ENCODE results near the gene EXD1. TPM values are rescaled to one million over a fixed set of nuclear protein-coding genes. Genes with fewer than 3 reads are reported as not detected.
"Not testable (repeated sequence)": the region's sequence is repeated elsewhere in the genome, so short reads cannot be mapped to it uniquely, and the experiment has no call there.

Gene EXD1
- total RNA-seq, 2 donors from 2014 or later = 0.26 TPM; not detected in 1

DNA sequence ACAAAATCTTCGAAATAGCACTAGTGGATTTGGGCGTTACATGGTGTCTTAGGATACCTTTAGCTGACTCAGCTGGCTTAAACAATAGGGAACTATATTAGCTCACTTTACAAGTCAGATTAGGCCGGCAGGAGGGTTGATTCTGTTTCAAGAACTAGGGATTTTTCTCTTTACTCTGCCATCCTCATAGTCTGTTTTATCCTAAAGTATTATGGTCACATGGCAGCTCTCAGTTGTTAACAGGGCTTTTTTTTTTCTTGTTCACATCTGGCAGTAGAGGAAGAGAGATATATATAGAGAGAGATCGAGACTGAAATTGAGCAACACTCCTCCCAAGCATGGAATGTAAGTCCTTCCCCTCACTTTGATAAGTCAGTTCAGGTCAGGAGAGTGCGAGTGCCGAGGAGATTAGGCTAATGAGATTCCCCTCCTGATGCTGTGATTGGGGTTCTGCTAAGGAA is 33.4 kb upstream of the EXD1 start:
- Histone ChIP-seq H3K4me1 (ENCODE audit: control insufficient read depth, insufficient read depth, low read length) (peaks cover 6% of the 10 kb centered on the region), H3K9ac (ENCODE audit: extremely low read depth, low read length, poor library complexity, severe bottlenecking) (peak overlapping the region; percentile 61), H3K27me3 (ENCODE audit: control insufficient read depth, insufficient read depth, low read length, poor library complexity, severe bottlenecking) (no peaks in the 10 kb centered on the region), H3K27ac (ENCODE audit: low read depth, low read length) (peak overlapping the region; percentile 27), H3K36me3 (ENCODE audit: control insufficient read depth, insufficient read depth, low read length) (peaks cover 28% of the 10 kb centered on the region), H3K9me3 (ENCODE audit: control insufficient read depth, low read length) (no peaks in the 10 kb centered on the region), H3K4me3 (ENCODE audit: low read length) (peak overlapping the region; percentile 42)
- TF ChIP-seq, protein P1, sequence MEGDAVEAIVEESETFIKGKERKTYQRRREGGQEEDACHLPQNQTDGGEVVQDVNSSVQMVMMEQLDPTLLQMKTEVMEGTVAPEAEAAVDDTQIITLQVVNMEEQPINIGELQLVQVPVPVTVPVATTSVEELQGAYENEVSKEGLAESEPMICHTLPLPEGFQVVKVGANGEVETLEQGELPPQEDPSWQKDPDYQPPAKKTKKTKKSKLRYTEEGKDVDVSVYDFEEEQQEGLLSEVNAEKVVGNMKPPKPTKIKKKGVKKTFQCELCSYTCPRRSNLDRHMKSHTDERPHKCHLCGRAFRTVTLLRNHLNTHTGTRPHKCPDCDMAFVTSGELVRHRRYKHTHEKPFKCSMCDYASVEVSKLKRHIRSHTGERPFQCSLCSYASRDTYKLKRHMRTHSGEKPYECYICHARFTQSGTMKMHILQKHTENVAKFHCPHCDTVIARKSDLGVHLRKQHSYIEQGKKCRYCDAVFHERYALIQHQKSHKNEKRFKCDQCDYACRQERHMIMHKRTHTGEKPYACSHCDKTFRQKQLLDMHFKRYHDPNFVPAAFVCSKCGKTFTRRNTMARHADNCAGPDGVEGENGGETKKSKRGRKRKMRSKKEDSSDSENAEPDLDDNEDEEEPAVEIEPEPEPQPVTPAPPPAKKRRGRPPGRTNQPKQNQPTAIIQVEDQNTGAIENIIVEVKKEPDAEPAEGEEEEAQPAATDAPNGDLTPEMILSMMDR (conservative IDR thresholded peaks at IDR 0.05) = no peak
- peak overlapping the region; percentile 89 for H3K27ac Mint-ChIP-seq
- H3K36me3 Mint-ChIP-seq (ENCODE audit: low read depth) = peaks cover 38% of the 10 kb centered on the region
- H3K9me3 Mint-ChIP-seq = no peaks in the 10 kb centered on the region
- DNase-seq = peak; percentile 82
- 20 to 22% methylated on average over 3 to 6 of the region's 6 CpGs for WGBS, 2 experiments (ENCODE audit: insufficient coverage in 1 of 2, insufficient read length in 1 of 2)
- H3K4me3 Mint-ChIP-seq = peak overlapping the region; percentile 13
- H3K4me1 Mint-ChIP-seq = peaks cover 18% of the 10 kb centered on the region
- no peaks in the 10 kb centered on the region for H3K27me3 Mint-ChIP-seq (ENCODE audit: insufficient read depth)

DNA sequence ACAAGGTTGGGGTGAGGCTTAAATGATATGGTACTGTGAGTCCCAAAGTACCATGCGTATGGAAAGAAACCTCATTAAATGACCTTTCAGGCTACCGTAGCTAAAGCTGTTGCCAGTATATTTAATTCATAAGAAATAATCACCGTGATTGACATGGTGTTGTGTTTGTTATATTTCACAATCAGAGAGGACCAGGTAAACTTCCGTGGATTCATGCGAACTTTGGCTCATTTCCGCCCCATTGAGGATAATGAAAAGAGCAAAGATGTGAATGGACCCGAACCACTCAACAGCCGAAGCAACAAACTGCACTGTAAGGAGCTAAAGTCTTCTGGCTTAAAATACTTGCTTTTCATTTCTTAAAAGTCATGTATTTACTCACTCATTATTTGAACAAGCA is 32.0 kb upstream of the EXD1 start:
- TF ChIP-seq, protein P1 (conservative IDR thresholded peaks at IDR 0.05) = no peak
- Histone ChIP-seq H3K27ac (ENCODE audit: low read depth, low read length) (no peak overlapping the region), H3K36me3 (ENCODE audit: control insufficient read depth, insufficient read depth, low read length) (peaks cover 31% of the 10 kb centered on the region), H3K27me3 (ENCODE audit: control insufficient read depth, insufficient read depth, low read length, poor library complexity, severe bottlenecking) (no peaks in the 10 kb centered on the region), H3K9ac (ENCODE audit: extremely low read depth, low read length, poor library complexity, severe bottlenecking) (no peak overlapping the region), H3K4me1 (ENCODE audit: control insufficient read depth, insufficient read depth, low read length) (peaks cover 15% of the 10 kb centered on the region), H3K4me3 (ENCODE audit: low read length) (no peak overlapping the region), H3K9me3 (ENCODE audit: control insufficient read depth, low read length) (no peaks in the 10 kb centered on the region)
- Mint-ChIP-seq H3K9me3 (no peaks in the 10 kb centered on the region), H3K36me3 (ENCODE audit: low read depth) (peaks cover 34% of the 10 kb centered on the region), H3K4me1 (peaks cover 29% of the 10 kb centered on the region), H3K27ac (no peak overlapping the region), H3K4me3 (no peak overlapping the region), H3K27me3 (ENCODE audit: insufficient read depth) (no peaks in the 10 kb centered on the region)
- DNase-seq = no peak
- WGBS, 2 experiments (ENCODE audit: insufficient coverage in 1 of 2, insufficient read length in 1 of 2) = 94% methylated on average over 8 of the region's 8 CpGs

GRCh38 chr15:41260924-41261323 is 30.4 kb upstream of the EXD1 start:
- not testable (repeated sequence) for H3K9ac ChIP-seq (ENCODE audit: extremely low read depth, low read length, poor library complexity, severe bottlenecking); DNase-seq; H3K9me3 Mint-ChIP-seq; H3K27me3 ChIP-seq (ENCODE audit: control insufficient read depth, insufficient read depth, low read length, poor library complexity, severe bottlenecking); H3K9me3 ChIP-seq (ENCODE audit: control insufficient read depth, low read length); H3K27ac ChIP-seq (ENCODE audit: low read depth, low read length); H3K27me3 Mint-ChIP-seq (ENCODE audit: insufficient read depth); H3K4me3 Mint-ChIP-seq; H3K4me3 ChIP-seq (ENCODE audit: low read length)
- Histone ChIP-seq H3K4me1 (ENCODE audit: control insufficient read depth, insufficient read depth, low read length) (peaks cover 15% of the 10 kb centered on the region), H3K36me3 (ENCODE audit: control insufficient read depth, insufficient read depth, low read length) (peaks cover 20% of the 10 kb centered on the region)
- peak overlapping the region; percentile 48 for H3K27ac Mint-ChIP-seq
- H3K36me3 Mint-ChIP-seq (ENCODE audit: low read depth) = peaks cover 25% of the 10 kb centered on the region
- 87 to 97% methylated on average over 6 to 7 of the region's 7 CpGs for WGBS, 2 experiments (ENCODE audit: insufficient coverage in 1 of 2, insufficient read length in 1 of 2)
- H3K4me1 Mint-ChIP-seq = peaks cover 29% of the 10 kb centered on the region
